IMR-90 (cell line): Measurements from ENCODE around the gene ZNF57. TPM values are rescaled to one million over a fixed set of nuclear protein-coding genes. Genes with fewer than 3 reads are reported as not detected.

Experiments
- ATAC-seq: fragments of 200-7000 bp; cut with Tn5 transposase; 2 replicates; pipeline ENCODE4 v1.9.1; 2020; ENCODE audit warnings: low read depth, mild to moderate bottlenecking, moderate library complexity
- BruUV-seq: library from RNA; stranded (reverse); fragments of 400-500 nt; replicated peaks from 2 replicates; lab custom pipeline; 2021; lab: Mats Ljungman, UMichigan
- CTCF ChIA-PET: fragments of 300-600 bp; formaldehyde crosslinking; extraction: SDS; loops from one replicate; lab custom pipeline; 2021; ENCODE audit warnings: antibody characterized with exemption; lab: Yijun Ruan, JAX
- POLR2A ChIA-PET: fragments of 300-600 bp; sonication (Branson Sonifier 250); formaldehyde crosslinking; loops from one replicate; lab custom pipeline; 2022; ENCODE audit warnings: antibody characterized with exemption; ENCODE audit not compliant: unreplicated experiment; lab: Charles Lee
- DNase-seq: peaks from one replicate; pipeline ENCODE4 v3.0.0; 2013
- H2AFZ ChIP-seq: replicated peaks from 2 replicates; pipeline ENCODE3; 2013; ENCODE audit warnings: low read length, mild to moderate bottlenecking; ENCODE audit not compliant: poor library complexity
- H2AK5ac ChIP-seq: 2 replicates; pipeline ENCODE4 v1.6.1; 2013; ENCODE audit warnings: low read depth, low read length, inconsistent platforms
- H2AK9ac ChIP-seq: replicated peaks from 2 replicates; pipeline ENCODE3; 2013; ENCODE audit warnings: mild to moderate bottlenecking, low read depth, low read length, moderate library complexity; ENCODE audit not compliant: poor library complexity
- H2BK120ac ChIP-seq: 2 replicates; pipeline ENCODE4 v1.6.1; 2013; ENCODE audit warnings: low read depth, low read length, inconsistent platforms
- H2BK15ac ChIP-seq: 3 replicates; pipeline ENCODE4 v1.6.1; 2013; ENCODE audit warnings: low read depth, low read length, inconsistent platforms
- H2BK20ac ChIP-seq: 2 replicates; pipeline ENCODE4 v1.6.1; 2013; ENCODE audit warnings: low read depth, mild to moderate bottlenecking, inconsistent platforms, low read length, moderate library complexity
- H2BK5ac ChIP-seq: 2 replicates; pipeline ENCODE4 v1.6.1; 2013; ENCODE audit warnings: mild to moderate bottlenecking, low read depth, low read length, inconsistent platforms; ENCODE audit not compliant: poor library complexity, severe bottlenecking
- H3K14ac ChIP-seq: replicated peaks from 2 replicates; pipeline ENCODE4 v1.6.1; 2013; ENCODE audit warnings: low read depth, low read length, inconsistent platforms
- H3K18ac ChIP-seq: 2 replicates; pipeline ENCODE4 v1.6.1; 2013; ENCODE audit warnings: low read depth, low read length, control low read depth
- H3K23ac ChIP-seq: 2 replicates; pipeline ENCODE4 v1.6.1; 2013; ENCODE audit warnings: low read depth, low read length, inconsistent platforms
- H3K27ac ChIP-seq: 2 replicates; pipeline ENCODE4 v1.5.1; 2013; ENCODE audit warnings: mild to moderate bottlenecking, control low read depth, low read length; ENCODE audit not compliant: insufficient read depth
- H3K27me3 ChIP-seq: 2 replicates; pipeline ENCODE4 v1.6.1; 2013; ENCODE audit warnings: low read length; ENCODE audit not compliant: control insufficient read depth, insufficient read depth
- H3K36me3 ChIP-seq: 2 replicates; pipeline ENCODE4 v1.6.1; 2013; ENCODE audit warnings: low read length, mixed read lengths; ENCODE audit not compliant: control insufficient read depth, insufficient read depth
- H3K4ac ChIP-seq: 2 replicates; pipeline ENCODE4 v1.6.1; 2013; ENCODE audit warnings: low read depth, low read length, inconsistent platforms
- H3K4me1 ChIP-seq: 2 replicates; pipeline ENCODE4 v1.6.1; 2013; ENCODE audit warnings: low read length, mixed read lengths; ENCODE audit not compliant: control insufficient read depth, insufficient read depth
- H3K4me2 ChIP-seq: 2 replicates; pipeline ENCODE4 v1.6.1; 2013; ENCODE audit warnings: low read depth, mild to moderate bottlenecking, control low read depth, low read length, moderate library complexity
- H3K4me3 ChIP-seq: 2 replicates; pipeline ENCODE4 v1.5.1; 2013; ENCODE audit warnings: low read depth, mild to moderate bottlenecking, control low read depth, low read length, moderate library complexity; ENCODE audit not compliant: insufficient read depth
- H3K56ac ChIP-seq: 2 replicates; pipeline ENCODE4 v1.6.1; 2013; ENCODE audit warnings: low read length, inconsistent platforms; ENCODE audit not compliant: insufficient read depth; ENCODE audit errors: extremely low read depth
- H3K79me1 ChIP-seq, 2 experiments: 2 replicates each; pipeline ENCODE4 v1.6.1; 2013; ENCODE audit warnings: low read length in 2 of 2, inconsistent platforms in 1 of 2, low read depth in 1 of 2
- H3K9ac ChIP-seq: 2 replicates; pipeline ENCODE4 v1.6.1; 2013; ENCODE audit warnings: low read depth, low read length, control low read depth
- H3K9me1 ChIP-seq: 2 replicates; pipeline ENCODE4 v1.6.1; 2013; ENCODE audit warnings: low read length, inconsistent platforms; ENCODE audit not compliant: insufficient read depth
- H3K9me3 ChIP-seq: 2 replicates; pipeline ENCODE4 v1.6.1; 2013; ENCODE audit warnings: low read length; ENCODE audit not compliant: control insufficient read depth, insufficient read depth
- H4K20me1 ChIP-seq: 2 replicates; pipeline ENCODE4 v1.6.1; 2013; ENCODE audit warnings: low read length, inconsistent platforms; ENCODE audit not compliant: insufficient read depth
- H4K5ac ChIP-seq: 2 replicates; pipeline ENCODE4 v1.6.1; 2013; ENCODE audit warnings: mild to moderate bottlenecking, low read depth, low read length, control low read depth
- H4K8ac ChIP-seq, 2 experiments: 2 replicates each; pipeline ENCODE4 v1.6.1; 2013; ENCODE audit warnings: low read depth in 2 of 2, low read length in 2 of 2, control low read depth in 1 of 2, inconsistent platforms in 1 of 2
- H4K91ac ChIP-seq: 2 replicates; pipeline ENCODE4 v1.6.1; 2013; ENCODE audit warnings: low read depth, low read length, inconsistent platforms; ENCODE audit not compliant: insufficient read depth
- BHLHE40 ChIP-seq: fragments of 150-350 bp; IDR thresholded peaks from 2 replicates; pipeline ENCODE4 v1.6.1; 2016; ENCODE audit warnings: mild to moderate bottlenecking, low read depth, low read length
- CEBPB ChIP-seq: IDR thresholded peaks from 2 replicates; pipeline ENCODE4 v1.6.1; 2012; ENCODE audit warnings: low read depth, low read length, improper control_type of control experiment
- CHD1 ChIP-seq: IDR thresholded peaks from 2 replicates; pipeline ENCODE4 v1.6.1; 2012; ENCODE audit warnings: low read depth, low read length, improper control_type of control experiment
- MAFK ChIP-seq: IDR thresholded peaks from 2 replicates; pipeline ENCODE4 v1.6.1; 2012; ENCODE audit warnings: low read depth, low read length, improper control_type of control experiment
- MXI1 ChIP-seq: IDR thresholded peaks from 2 replicates; pipeline ENCODE4 v1.6.1; 2012; ENCODE audit warnings: low read depth, mild to moderate bottlenecking, low read length, moderate library complexity, borderline replicate concordance
- POLR2A ChIP-seq: IDR thresholded peaks from 2 replicates; pipeline ENCODE4 v1.6.1; 2012; ENCODE audit warnings: mild to moderate bottlenecking, low read depth, low read length
- RAD21 ChIP-seq: IDR thresholded peaks from 2 replicates; pipeline ENCODE4 v1.6.1; 2012; ENCODE audit warnings: low read length, improper control_type of control experiment
- RCOR1 ChIP-seq: IDR thresholded peaks from 2 replicates; pipeline ENCODE4 v1.6.1; 2012; ENCODE audit warnings: mild to moderate bottlenecking, low read length, improper control_type of control experiment; ENCODE audit not compliant: insufficient replicate concordance
- RFX5 ChIP-seq: IDR thresholded peaks from 2 replicates; pipeline ENCODE4 v1.8.0; 2012; ENCODE audit warnings: low read depth, mild to moderate bottlenecking, low read length, moderate library complexity
- SMC3 ChIP-seq: fragments of 150-350 bp; IDR thresholded peaks from 2 replicates; pipeline ENCODE4 v1.6.1; 2016; ENCODE audit warnings: low read depth, mild to moderate bottlenecking, antibody characterized with exemption, low read length, moderate library complexity
- WGBS, 2 experiments: methylation state at CpG; one replicate each; pipeline versions ENCODE4 v1.1.5 to v1.1.7; 2013; ENCODE audit warnings: missing lambda C conversion rate in 2 of 2; ENCODE audit not compliant: insufficient read length in 1 of 2; ENCODE audit errors: extremely low coverage in 2 of 2; 5-methylcytosine and 5-hydroxymethylcytosine counted together
- dilution Hi-C: fragments of 300-500 bp; cut with HindIII; formaldehyde crosslinking; loops from one replicate; pipeline ENCODE4 v1.14.3; 2018; ENCODE audit warnings: low sequenced_read_pairs; ENCODE audit not compliant: unreplicated experiment
- in situ Hi-C: fragments of 300-500 bp; cut with MboI; formaldehyde crosslinking; loops from 3 replicates; pipeline ENCODE4 v1.14.3; 2019; ENCODE audit warnings: low sequenced_read_pairs, inconsistent platforms, mixed read lengths
- intact Hi-C: fragments of 100-400 bp; cut with micrococcal nuclease; formaldehyde crosslinking; loops from 2 replicates; pipeline ENCODE4 v1.10.0; 2022
- polyA plus RNA-seq, 3 experiments: library from polyadenylated mRNA; depleted of rRNA; stranded (reverse); fragments of >200 nt; gene quantifications; 2 replicates each; pipeline ENCODE4 v1.2.3, GENCODE V29; 2012; ENCODE audit warnings: low replicate concordance in 1 of 3
- total RNA-seq: library from RNA; depleted of rRNA; stranded (reverse); fragments of >200 nt; gene quantifications from 2 replicates; pipeline ENCODE4 v1.2.3, GENCODE V29; 2012
- TF ChIP-seq, protein P1 (sequence below): fragments of 150-350 bp; IDR thresholded peaks from 2 replicates; pipeline ENCODE4 v1.6.1; 2016; ENCODE audit warnings: low read depth, mild to moderate bottlenecking, low read length, moderate library complexity, borderline replicate concordance
- TF ChIP-seq, protein P2 (sequence below): fragments of 150-350 bp; IDR thresholded peaks from 2 replicates; pipeline ENCODE4 v1.6.1; 2017; ENCODE audit warnings: mild to moderate bottlenecking, antibody characterized with exemption, low read length, low read depth
- TF ChIP-seq, protein P3 (sequence below): conservative IDR thresholded peaks from 2 replicates; pipeline ENCODE4 v1.5.1; 2012; ENCODE audit warnings: mild to moderate bottlenecking, low read depth, low read length, improper control_type of control experiment

Gene ZNF57
- total and polyA plus RNA-seq, 2 of the 4 experiments (the other 2 are of a cell fraction): 2.2 to 8.6 TPM

- WGBS, 2 experiments: 68% methylated on average over 11 of the region's 17 CpGs; no CpG with 5 or more reads in 1 of the 2 experiments
- in situ Hi-C loops: no loop called here
Measured at GRCh38 chr19:2885736-2886135, 15.0 kb upstream of the ZNF57 start.

More at GRCh38 chr19:2885736-2886135, 15.0 kb upstream of the ZNF57 start:
- Histone ChIP-seq H2BK20ac (no peak overlapping the region), H3K23ac (no peak overlapping the region), H4K20me1 (no peaks in the 10 kb centered on the region), H3K27me3 (no peaks in the 10 kb centered on the region), H3K56ac (no peak overlapping the region), H3K4me1 (no peaks in the 10 kb centered on the region), H3K9me3 (peaks cover 1% of the 10 kb centered on the region; the same call in 1 of the 2 replicates), H3K4ac (no peak overlapping the region), H2BK15ac (no peak overlapping the region), H2BK120ac (no peak overlapping the region), H4K8ac (no peak overlapping the region), H4K5ac (no peak overlapping the region), H2AK9ac (no peak overlapping the region), H4K91ac (no peak overlapping the region), H3K9ac (no peak overlapping the region), H3K36me3 (no peaks in the 10 kb centered on the region), H3K14ac (no peak overlapping the region), H2AFZ (no peak overlapping the region), H3K4me2 (no peak overlapping the region), H3K27ac (no peak overlapping the region), H3K4me3 (no peak overlapping the region), H3K9me1 (no peaks in the 10 kb centered on the region), H2BK5ac (no peak overlapping the region), H3K18ac (no peak overlapping the region), H2AK5ac (no peak overlapping the region), H3K79me1 (no peaks in the 10 kb centered on the region)
- intact Hi-C loops (no loop called here), dilution Hi-C loops (no loop called here)
- ATAC-seq (no peak), DNase-seq (no peak)
- POLR2A ChIA-PET: no interaction called here
- CTCF ChIA-PET: no interaction called here
- TF ChIP-seq RFX5: no peak
- no peak for TF ChIP-seq RAD21
- no peak for TF ChIP-seq MXI1
- TF ChIP-seq, protein P1, sequence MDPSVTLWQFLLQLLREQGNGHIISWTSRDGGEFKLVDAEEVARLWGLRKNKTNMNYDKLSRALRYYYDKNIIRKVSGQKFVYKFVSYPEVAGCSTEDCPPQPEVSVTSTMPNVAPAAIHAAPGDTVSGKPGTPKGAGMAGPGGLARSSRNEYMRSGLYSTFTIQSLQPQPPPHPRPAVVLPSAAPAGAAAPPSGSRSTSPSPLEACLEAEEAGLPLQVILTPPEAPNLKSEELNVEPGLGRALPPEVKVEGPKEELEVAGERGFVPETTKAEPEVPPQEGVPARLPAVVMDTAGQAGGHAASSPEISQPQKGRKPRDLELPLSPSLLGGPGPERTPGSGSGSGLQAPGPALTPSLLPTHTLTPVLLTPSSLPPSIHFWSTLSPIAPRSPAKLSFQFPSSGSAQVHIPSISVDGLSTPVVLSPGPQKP: no peak
- TF ChIP-seq SMC3: no peak
- TF ChIP-seq, protein P2, sequence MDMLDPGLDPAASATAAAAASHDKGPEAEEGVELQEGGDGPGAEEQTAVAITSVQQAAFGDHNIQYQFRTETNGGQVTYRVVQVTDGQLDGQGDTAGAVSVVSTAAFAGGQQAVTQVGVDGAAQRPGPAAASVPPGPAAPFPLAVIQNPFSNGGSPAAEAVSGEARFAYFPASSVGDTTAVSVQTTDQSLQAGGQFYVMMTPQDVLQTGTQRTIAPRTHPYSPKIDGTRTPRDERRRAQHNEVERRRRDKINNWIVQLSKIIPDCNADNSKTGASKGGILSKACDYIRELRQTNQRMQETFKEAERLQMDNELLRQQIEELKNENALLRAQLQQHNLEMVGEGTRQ: no peak
- TF ChIP-seq, protein P3, sequence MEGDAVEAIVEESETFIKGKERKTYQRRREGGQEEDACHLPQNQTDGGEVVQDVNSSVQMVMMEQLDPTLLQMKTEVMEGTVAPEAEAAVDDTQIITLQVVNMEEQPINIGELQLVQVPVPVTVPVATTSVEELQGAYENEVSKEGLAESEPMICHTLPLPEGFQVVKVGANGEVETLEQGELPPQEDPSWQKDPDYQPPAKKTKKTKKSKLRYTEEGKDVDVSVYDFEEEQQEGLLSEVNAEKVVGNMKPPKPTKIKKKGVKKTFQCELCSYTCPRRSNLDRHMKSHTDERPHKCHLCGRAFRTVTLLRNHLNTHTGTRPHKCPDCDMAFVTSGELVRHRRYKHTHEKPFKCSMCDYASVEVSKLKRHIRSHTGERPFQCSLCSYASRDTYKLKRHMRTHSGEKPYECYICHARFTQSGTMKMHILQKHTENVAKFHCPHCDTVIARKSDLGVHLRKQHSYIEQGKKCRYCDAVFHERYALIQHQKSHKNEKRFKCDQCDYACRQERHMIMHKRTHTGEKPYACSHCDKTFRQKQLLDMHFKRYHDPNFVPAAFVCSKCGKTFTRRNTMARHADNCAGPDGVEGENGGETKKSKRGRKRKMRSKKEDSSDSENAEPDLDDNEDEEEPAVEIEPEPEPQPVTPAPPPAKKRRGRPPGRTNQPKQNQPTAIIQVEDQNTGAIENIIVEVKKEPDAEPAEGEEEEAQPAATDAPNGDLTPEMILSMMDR: no peak
- TF ChIP-seq BHLHE40: no peak
- no peak for TF ChIP-seq MAFK
- no peak for TF ChIP-seq POLR2A
- TF ChIP-seq CEBPB: no peak
- TF ChIP-seq RCOR1: no peak
- TF ChIP-seq CHD1: no peak
- BruUV-seq: no TSS peak
